HG03378 (cell line): ENCODE measurements around the gene STARD13.

ENCODE experiments used
- ATAC-seq: cut with Tn5 transposase; IDR thresholded peaks from one replicate; pipeline ENCODE4 v1.9.1; 2021; ENCODE audit warnings: mild to moderate bottlenecking, moderate library complexity; ENCODE audit not compliant: unreplicated experiment

STARD13 gene

GRCh38 chr13:33204130-33204927 lies 81.2 kb downstream of the STARD13 start:
- no peak for ATAC-seq

GRCh38 chr13:33202644-33203169 lies 82.8 kb downstream of the STARD13 start:
- ATAC-seq, result no peak

- ATAC-seq, result no peak
These were observed 83.9 kb downstream of the STARD13 start for GRCh38 chr13:33201659-33202058.

- no peak for ATAC-seq
These were observed 86.2 kb downstream of the STARD13 start for GRCh38 chr13:33199289-33199850.

- no peak for ATAC-seq
These were observed 88.0 kb downstream of the STARD13 start for GRCh38 chr13:33197541-33197971.

- no peak for ATAC-seq
These were observed 88.8 kb downstream of the STARD13 start for GRCh38 chr13:33196767-33197166.

GRCh38 chr13:33195693-33196464 lies 89.7 kb downstream of the STARD13 start:
- no peak for ATAC-seq

GRCh38 chr13:33194820-33195692 lies 90.5 kb downstream of the STARD13 start:
- ATAC-seq, result peak; percentile 91

GRCh38 chr13:33193428-33193974 lies 92.1 kb downstream of the STARD13 start:
- no peak for ATAC-seq

- no peak for ATAC-seq
These were observed 93.9 kb downstream of the STARD13 start for GRCh38 chr13:33191425-33192210.

GRCh38 chr13:33189470-33189869 lies 96.1 kb downstream of the STARD13 start:
- ATAC-seq, result no peak

- ATAC-seq, result peak; percentile 36
These were observed 97.3 kb downstream of the STARD13 start for GRCh38 chr13:33188093-33188882.

- no peak for ATAC-seq
These were observed 98.7 kb downstream of the STARD13 start for GRCh38 chr13:33186861-33187291.

- no peak for ATAC-seq
These were observed 99.7 kb downstream of the STARD13 start for GRCh38 chr13:33185853-33186252.

GRCh38 chr13:33184530-33184929 lies 101.0 kb downstream of the STARD13 start:
- ATAC-seq, result no peak

GRCh38 chr13:33184112-33184490 lies 101.5 kb downstream of the STARD13 start:
- ATAC-seq, result no peak

- ATAC-seq, result no peak
These were observed 102.0 kb downstream of the STARD13 start for GRCh38 chr13:33183431-33184111.

GRCh38 chr13:33182729-33183128 lies 102.8 kb downstream of the STARD13 start:
- ATAC-seq, result no peak
